ENCODE data around the gene PHF11.
"Not testable (repeated sequence)": the region's sequence is repeated elsewhere in the genome, so short reads cannot be mapped to it uniquely, and the experiment has no call there.

PHF11 gene

DNA sequence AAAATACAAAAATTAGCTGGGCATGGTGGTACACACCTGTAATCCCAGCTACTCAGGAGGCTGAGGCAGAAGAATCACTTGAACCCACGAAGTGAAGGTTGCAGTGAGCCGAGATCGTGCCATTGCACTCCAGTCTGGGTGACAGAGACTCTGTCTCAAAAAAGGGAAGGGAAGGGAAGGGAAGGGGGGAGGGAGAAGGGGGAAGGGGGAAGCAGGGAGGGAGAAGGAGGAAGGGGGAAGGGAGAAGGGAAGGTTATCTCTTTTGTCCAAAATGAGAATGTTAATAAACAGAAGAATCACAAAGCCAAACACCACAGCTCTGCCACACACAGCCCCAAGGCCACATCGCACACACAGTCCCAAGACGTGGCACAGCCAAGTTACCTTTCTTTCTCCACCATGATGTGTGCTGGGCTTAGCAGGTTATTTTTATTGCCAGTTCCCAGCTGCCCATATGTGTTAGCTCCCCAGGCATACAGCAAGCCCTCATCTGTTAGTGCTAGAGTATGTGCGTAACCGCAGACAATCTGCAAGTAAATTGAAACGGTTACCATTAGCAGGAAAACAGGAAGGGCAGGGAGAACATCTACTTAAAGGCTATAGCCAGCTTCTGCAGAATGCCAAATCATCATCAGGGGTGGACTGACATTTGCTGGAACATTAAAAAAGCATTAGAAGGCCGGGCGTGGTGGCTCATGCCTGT, 55.3 kb downstream of the PHF11 start:
- no peak for DNase-seq

DNA sequence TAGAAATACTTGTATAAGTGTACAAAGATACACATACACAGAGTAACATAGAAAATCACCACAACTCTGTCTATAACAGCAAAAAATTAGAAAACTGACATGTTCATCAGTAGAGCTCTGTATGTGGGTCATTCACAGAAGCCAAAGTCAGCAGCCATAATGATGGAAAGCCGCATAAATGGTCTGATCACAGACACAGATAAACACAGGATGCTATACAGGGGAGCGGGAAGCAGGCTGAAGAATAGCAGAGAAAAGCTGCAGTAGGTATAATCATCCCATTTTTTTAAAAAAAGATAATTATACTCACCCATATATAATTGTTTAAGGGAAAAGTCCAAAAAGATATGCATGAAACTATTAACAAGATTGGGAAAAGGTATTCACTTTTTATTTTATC, 58.1 kb downstream of the PHF11 start:
- no peak for DNase-seq

DNA sequence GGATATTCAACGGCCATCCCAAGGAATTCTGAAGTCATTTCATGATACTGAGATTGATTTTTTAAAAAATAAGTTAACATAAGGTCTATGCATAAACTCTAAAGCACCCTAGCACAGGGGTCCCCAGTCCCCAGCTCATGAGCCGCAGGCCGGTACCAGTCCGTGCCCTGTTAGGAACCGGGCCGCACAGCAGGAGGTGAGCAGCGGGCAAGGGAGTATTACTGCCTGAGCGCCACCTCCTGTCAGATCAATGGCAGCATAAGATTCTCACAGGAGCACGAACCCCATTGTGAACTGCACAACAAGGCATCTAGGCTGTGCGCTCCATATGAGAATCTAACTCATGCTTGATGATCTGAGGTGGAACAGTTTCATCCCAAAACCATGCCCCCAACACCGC, 58.6 kb downstream of the PHF11 start:
- DNase-seq: no peak

DNA sequence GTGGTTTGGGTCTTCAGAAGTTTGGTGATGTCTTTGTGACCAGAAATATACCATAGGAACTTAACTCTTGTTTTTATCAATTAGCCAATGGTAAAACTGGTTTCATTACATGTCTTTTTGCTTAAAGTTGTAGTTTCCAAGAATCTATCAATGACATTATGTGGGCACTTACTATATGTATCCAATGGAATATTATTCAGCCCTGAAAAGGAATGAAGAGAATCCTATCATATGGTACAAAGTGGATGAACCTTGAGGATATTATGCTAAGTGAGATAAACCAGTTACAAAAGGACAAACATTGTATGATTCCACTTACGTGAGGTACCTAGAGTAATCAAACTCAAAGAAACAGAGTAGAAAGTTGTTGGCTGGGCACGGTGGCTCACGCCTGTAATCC, 63.3 kb downstream of the PHF11 start:
- DNase-seq: no peak

DNA sequence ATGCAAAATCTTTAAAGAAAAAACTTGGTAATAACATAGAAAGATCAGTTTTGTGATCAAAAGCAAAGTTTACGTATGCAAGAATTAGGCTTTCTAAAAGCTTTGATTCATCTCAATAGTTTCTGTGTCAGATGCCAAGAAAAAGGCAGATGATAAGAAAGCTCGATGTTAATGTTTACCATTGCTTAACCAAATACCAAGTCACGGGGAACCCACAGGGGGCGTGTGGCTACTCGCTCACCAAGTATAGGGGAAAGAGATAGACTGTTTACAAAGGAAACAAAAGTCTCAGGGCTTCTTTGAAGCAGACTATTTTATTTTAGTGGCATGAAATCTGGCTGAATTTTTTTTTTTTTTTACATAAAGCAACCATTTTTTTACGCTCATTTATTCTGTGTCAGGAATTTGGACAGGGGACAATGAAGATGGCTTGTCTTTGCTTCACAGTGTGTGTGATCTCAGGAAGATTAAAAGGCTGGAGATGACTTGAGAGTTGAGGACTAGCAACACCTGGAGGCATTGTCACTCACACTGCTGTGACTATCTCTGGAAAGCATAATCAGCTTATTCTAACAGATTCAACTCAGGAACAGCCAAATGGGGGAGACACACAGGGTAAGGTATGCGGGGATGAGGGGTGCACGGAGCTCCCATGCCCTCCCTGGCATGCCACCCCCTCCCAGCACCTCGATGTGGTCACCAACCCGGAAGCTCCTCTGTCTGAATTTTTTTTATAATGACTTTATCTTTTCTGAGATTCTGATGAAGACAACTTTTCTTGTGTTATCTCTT, 64.7 kb downstream of the PHF11 start:
- DNase-seq: peak in 1 of 2 donors; percentile 19

DNA sequence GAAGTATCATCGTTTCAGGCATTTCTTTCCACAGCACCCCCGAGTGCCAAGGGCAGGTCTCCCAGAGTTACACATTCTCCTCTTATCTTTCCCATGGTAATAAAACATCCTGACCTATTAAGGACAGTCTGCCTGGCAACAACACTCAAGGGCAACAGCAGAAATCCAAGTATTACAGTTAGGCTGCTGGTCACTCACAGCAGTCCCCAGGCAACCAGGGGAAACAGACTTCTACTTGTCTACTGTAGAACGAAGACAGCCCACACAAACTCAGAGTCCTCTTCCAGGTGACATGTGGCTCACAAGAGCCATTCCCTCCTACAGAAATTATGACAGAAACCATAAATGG, 65.3 kb downstream of the PHF11 start:
- DNase-seq: no peak

DNA sequence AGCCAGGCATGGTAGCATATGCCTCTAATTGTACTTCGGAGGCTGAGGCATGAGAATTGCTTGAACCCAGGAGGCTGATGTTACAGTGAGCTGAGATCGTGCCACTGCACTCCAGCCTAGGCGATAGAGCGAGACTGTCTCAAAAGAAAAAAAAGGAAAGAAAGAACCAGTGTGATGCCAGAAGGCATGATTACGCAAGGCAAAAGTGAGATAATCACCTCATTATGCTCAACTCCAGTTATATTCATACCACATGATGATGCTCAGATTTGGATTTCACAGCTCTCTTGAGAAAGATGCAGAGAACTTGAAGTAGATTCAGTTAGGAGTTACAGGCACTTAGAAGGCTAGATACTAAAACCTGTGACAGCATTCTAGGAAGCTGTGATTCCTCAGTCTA, 67.8 kb downstream of the PHF11 start:
- no peak for DNase-seq

DNA sequence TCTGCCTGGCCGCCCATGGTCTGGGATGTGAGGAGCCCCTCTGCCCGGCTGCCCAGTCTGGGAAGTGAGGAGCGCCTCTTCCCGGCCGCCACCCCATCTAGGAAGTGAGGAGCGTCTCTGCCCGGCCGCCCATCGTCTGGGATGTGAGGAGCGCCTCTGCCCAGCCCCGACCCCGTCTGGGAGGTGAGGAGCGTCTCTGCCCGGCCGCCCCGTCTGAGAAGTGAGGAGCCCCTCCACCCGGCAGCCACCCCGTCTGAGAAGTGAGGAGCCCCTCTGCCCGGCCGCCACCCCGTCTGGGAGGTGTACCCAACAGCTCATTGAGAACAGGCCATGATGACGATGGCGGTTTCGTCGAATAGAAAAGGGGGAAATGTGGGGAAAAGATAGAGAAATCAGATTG, 69.7 kb downstream of the PHF11 start:
- not testable (repeated sequence) for DNase-seq

DNA sequence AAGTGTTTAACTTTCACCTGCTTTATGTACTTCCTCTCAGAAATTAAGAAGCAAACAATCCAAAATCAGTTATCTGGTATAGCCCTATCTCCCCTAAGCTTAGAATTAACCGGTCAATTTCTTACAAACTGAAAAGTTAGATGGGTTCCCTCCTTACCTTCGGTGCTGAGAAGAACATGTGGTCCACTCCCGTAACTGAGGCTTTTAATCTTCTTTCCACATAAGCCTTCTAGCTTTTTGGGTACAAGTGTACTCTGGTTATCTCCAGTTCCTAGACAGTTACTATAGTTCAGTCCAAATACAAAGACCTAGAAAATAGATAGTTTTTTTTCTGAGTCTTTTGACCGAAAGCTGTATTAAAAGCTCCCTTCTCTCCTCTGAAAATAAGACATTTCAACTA, 70.7 kb downstream of the PHF11 start:
- no peak for DNase-seq

DNA sequence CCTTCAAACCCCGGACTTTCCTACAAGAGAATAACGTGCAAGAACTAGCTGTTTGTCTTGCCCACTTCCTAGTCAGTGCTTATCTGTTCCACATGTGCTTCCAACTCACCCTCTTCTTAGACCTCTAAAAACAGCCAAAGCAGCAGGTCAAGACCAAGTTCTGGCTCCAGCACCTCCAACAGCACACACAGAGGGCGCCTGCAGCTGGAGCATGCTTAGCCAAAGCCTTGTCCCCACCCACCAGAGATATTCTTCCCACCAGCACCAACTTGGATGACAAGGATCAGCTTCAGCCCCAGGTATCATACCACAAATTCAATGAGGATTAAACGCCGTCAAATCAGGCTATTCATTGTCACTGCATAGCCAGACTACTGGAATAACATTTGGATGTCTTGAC, 71.7 kb downstream of the PHF11 start:
- no peak for DNase-seq

DNA sequence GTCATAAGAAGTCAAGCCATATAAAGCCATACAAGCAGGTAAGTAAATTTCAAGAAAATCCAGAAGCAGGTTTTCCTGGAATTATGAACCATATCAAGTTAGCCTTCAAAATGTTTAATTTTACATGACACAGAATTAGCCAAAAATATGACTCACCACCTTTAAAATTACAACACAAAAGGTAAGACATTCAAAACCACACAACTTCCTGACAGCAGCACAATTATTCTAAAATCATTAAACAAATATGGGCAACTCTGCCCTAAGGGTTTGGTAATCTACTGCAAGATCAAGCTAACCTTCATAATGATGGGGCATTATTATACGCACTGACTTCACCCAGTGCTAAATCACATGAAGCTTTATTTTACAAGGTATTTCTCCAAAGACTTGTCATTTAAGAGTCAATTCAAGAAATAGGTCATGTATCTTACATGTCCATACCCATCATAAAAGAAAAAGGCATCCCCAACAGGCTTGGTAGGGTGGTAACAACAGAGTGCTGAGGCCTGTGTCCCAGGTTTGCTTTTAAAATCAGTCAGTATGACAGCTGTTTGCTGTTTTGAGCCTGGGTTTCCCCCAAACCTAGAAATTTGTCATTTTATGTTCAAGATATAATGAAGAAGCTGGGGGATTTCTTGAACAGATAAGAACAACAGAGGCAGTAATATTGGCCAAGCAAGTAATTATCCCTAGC, 74.4 kb downstream of the PHF11 start:
- peak in 1 of 2 donors; percentile 30 for DNase-seq

DNA sequence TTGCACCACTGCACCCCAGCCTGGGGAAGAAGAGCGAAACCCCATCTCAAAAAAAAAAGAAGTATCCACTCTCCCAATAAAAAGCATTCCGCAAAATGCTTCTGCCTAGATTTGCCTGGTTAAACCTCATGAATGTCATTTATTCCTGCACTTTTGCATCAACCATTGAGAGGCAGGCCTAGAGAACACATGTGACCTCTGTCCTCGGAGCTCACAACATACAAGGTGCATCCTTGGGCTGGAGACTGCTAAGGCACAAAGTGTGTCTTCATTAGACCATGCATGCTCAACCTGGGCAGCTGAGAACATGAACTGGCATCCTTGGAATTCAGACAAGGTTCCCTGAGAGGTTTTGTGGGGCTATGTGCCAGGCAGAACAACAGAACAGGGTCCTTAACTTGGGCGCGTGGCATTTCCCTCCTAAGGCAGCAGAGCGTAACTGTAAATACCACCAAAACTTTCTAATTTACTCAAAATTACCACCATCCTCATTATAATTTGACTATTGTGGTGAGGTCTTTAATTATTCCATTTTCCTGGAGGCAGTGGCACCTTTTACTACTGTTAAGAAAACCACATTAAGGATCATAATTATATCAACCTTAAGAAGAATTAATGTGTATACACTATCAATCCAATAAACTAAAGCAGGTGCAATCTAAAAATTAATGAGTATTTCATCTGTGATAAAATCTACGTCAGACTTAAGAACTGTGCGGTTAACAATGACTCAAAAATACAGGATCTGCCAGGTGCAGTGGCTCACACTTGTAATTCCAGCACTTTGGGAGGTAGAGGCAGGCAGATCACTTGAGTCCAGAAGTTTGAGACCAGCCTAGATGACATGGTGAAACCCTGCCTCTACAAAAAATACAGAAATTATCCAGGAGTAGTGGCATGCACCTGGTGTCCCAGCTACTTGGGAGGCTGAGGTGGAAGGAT, 75.8 kb downstream of the PHF11 start:
- no peak for DNase-seq
